Measurements from ENCODE around the gene SYT17. TPM values are rescaled to one million over a fixed set of nuclear protein-coding genes. Genes with fewer than 3 reads are reported as not detected.

Gene SYT17
- total RNA-seq, 1 experiment from 2014 or later = not detected

DNA sequence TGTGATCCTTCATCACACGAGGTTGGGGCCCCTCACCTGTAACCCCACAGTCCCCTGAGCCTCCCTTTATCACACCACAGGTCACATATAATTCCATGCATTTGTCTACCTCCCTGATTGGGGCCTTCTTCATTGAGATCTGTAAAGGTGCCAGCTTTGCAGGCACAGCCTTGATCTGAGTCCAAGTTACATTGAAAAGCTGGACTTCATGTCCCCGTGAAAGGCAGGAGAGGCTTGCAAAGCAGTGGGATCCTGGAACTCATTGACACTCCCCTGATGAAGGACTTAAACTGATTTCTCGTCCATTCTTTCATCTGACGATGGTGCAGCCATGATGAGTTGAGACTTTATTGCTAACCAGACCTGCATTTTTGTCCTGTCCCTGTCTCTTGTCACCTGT lies 3.8 kb upstream of the SYT17 start:
- H3K4me2 ChIP-seq (ENCODE audit: low read depth, low read length, poor library complexity, severe bottlenecking) = no peak overlapping the region
- no peak overlapping the region for H3K27ac ChIP-seq (ENCODE audit: low read length)

DNA sequence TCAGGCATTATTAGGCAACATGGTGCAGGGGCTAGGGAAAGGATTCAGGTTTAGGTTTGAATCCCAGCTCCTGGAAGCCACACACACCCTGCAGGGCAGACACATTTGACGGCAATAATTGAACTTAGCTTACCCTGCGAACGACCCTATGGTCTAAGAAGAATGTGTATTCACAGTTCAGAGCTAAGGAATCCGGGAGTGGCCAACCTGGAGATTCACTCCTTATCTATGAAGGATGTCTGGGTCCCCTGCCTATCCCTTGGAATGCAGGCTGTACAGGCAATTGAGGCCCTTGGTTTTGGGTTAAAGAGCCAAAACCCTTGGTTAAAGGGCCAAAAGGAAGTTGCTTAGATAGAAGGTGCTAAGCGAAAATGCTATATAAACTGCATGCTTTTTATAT lies 2.9 kb upstream of the SYT17 start:
- Histone ChIP-seq H3K9me2 (replicated peaks; ENCODE audit: insufficient read depth, low read length) (no peaks in the 10 kb centered on the region), H3K79me2 (ENCODE audit: low read length) (no peaks in the 10 kb centered on the region), H2AFZ (ENCODE audit: low read length) (no peak overlapping the region), H3K4me1 (ENCODE audit: low read length) (no peaks in the 10 kb centered on the region), H3K4me3 (ENCODE audit: low read length) (no peak overlapping the region), H3K27me3 (ENCODE audit: low read length) (no peaks in the 10 kb centered on the region), H4K20me1 (ENCODE audit: insufficient read depth, low read depth, low read length) (no peaks in the 10 kb centered on the region), H3K9me3 (ENCODE audit: low read length) (no peaks in the 10 kb centered on the region; the same call in 1 of the 2 replicates), H3K27ac (ENCODE audit: low read length) (no peak overlapping the region), H3K9ac (ENCODE audit: low read length) (no peak overlapping the region), H3K36me3 (ENCODE audit: insufficient read depth, low read length) (no peaks in the 10 kb centered on the region), H3K4me2 (ENCODE audit: low read depth, low read length, poor library complexity, severe bottlenecking) (no peak overlapping the region)
- no peak for DNase-seq

More for the DNA sequence above, 3.8 kb upstream of the SYT17 start:
- H2AFZ ChIP-seq (ENCODE audit: low read length) = no peak overlapping the region
- no peaks in the 10 kb centered on the region for H3K79me2 ChIP-seq (ENCODE audit: low read length)
- H3K9me3 ChIP-seq (ENCODE audit: low read length) = no peaks in the 10 kb centered on the region; the same call in 1 of the 2 replicates
- DNase-seq = no peak
- H3K4me1 ChIP-seq (ENCODE audit: low read length) = no peaks in the 10 kb centered on the region
- no peaks in the 10 kb centered on the region for H3K36me3 ChIP-seq (ENCODE audit: insufficient read depth, low read length)
- H3K9me2 ChIP-seq (replicated peaks; ENCODE audit: insufficient read depth, low read length) = no peaks in the 10 kb centered on the region
- H3K27me3 ChIP-seq (ENCODE audit: low read length) = no peaks in the 10 kb centered on the region
- H4K20me1 ChIP-seq (ENCODE audit: insufficient read depth, low read depth, low read length) = no peaks in the 10 kb centered on the region
- H3K9ac ChIP-seq (ENCODE audit: low read length) = no peak overlapping the region
- no peak overlapping the region for H3K4me3 ChIP-seq (ENCODE audit: low read length)

DNA sequence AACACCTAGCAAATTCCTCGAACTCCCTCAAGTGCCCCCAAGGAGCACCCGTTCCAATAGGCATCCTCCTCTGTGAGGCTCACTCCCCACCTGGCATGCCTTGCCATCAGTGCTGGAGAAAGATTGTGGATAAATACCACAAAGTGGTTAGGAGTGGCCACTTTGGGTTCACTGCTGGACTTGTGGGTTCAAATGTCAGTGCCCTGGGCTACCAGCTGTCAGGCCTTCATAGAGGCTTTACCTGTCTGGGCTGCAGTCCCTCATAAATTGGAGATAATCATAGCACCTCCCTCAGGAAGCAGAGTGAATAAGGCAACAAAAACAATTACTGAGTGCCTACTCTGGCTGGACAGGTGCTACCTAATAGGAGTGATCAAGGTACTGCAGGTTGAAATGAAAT lies 1.5 kb upstream of the SYT17 start:
- Histone ChIP-seq H4K20me1 (ENCODE audit: insufficient read depth, low read depth, low read length) (no peaks in the 10 kb centered on the region), H3K4me2 (ENCODE audit: low read depth, low read length, poor library complexity, severe bottlenecking) (no peak overlapping the region), H3K27me3 (ENCODE audit: low read length) (no peaks in the 10 kb centered on the region), H3K36me3 (ENCODE audit: insufficient read depth, low read length) (no peaks in the 10 kb centered on the region), H3K4me3 (ENCODE audit: low read length) (no peak overlapping the region), H3K9ac (ENCODE audit: low read length) (no peak overlapping the region), H3K9me3 (ENCODE audit: low read length) (no peaks in the 10 kb centered on the region; the same call in 1 of the 2 replicates), H3K27ac (ENCODE audit: low read length) (no peak overlapping the region), H3K9me2 (replicated peaks; ENCODE audit: insufficient read depth, low read length) (no peaks in the 10 kb centered on the region), H3K79me2 (ENCODE audit: low read length) (no peaks in the 10 kb centered on the region), H2AFZ (ENCODE audit: low read length) (no peak overlapping the region), H3K4me1 (ENCODE audit: low read length) (no peaks in the 10 kb centered on the region)
- no peak for DNase-seq

DNA sequence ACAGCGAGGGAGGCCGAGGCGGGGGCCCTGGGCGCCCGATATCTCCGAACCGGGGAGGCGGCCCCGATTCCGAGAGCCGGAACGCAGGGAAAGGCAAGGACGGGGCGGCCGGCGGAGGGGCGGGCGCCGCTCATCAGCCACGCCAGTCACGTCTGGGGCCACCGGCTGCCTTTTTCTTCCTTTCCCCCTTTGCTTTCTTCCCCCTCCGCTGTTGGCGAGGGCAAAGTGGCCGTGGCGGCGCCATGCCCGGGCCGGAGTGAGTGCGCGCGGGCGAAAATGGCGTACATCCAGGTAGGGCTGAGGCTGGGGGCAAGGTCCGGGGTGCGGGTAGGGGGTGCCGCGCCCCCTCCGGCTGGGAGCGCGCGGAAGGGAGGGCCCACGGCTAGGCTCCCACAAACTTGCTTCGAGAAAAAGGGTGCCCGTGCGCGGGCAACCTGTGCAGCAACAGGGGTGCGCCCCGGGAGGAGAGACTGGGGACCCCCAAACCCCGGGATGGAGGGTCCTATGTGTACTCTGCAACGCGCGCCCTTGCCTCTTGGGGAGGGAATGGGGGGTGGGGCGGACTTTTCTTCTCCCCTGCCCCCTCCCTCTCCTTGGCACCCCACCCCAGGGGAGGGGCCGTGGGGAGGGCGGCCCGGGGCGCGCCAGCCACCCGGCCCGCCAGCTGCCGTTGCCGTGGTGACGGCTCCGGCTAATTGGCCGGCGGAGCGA lies 486 bp downstream of the SYT17 start:
- H3K9ac ChIP-seq (ENCODE audit: low read length) = no peak overlapping the region
- H3K27ac ChIP-seq (ENCODE audit: low read length) = no peak overlapping the region
- no peaks in the 10 kb centered on the region for H3K9me2 ChIP-seq (replicated peaks; ENCODE audit: insufficient read depth, low read length)
- no peak overlapping the region for H2AFZ ChIP-seq (ENCODE audit: low read length)
- no peaks in the 10 kb centered on the region for H3K36me3 ChIP-seq (ENCODE audit: insufficient read depth, low read length)
- H4K20me1 ChIP-seq (ENCODE audit: insufficient read depth, low read depth, low read length) = no peaks in the 10 kb centered on the region
- H3K27me3 ChIP-seq (ENCODE audit: low read length) = no peaks in the 10 kb centered on the region
- no peak overlapping the region for H3K4me2 ChIP-seq (ENCODE audit: low read depth, low read length, poor library complexity, severe bottlenecking)
- H3K4me3 ChIP-seq (ENCODE audit: low read length) = no peak overlapping the region
- no peaks in the 10 kb centered on the region for H3K79me2 ChIP-seq (ENCODE audit: low read length)
- DNase-seq = no peak
- no peaks in the 10 kb centered on the region for H3K4me1 ChIP-seq (ENCODE audit: low read length)
- no peaks in the 10 kb centered on the region for H3K9me3 ChIP-seq (ENCODE audit: low read length)

- no peaks in the 10 kb centered on the region for H3K4me1 ChIP-seq (ENCODE audit: low read length)
- H4K20me1 ChIP-seq (ENCODE audit: insufficient read depth, low read depth, low read length) = no peaks in the 10 kb centered on the region
- no peak overlapping the region for H3K27ac ChIP-seq (ENCODE audit: low read length)
- no peaks in the 10 kb centered on the region for H3K9me3 ChIP-seq (ENCODE audit: low read length)
- no peak overlapping the region for H3K4me2 ChIP-seq (ENCODE audit: low read depth, low read length, poor library complexity, severe bottlenecking)
- H3K9me2 ChIP-seq (replicated peaks; ENCODE audit: insufficient read depth, low read length) = no peaks in the 10 kb centered on the region
- H3K4me3 ChIP-seq (ENCODE audit: low read length) = no peak overlapping the region
- no peaks in the 10 kb centered on the region for H3K36me3 ChIP-seq (ENCODE audit: insufficient read depth, low read length)
- H3K9ac ChIP-seq (ENCODE audit: low read length) = no peak overlapping the region
- no peak for DNase-seq
- no peaks in the 10 kb centered on the region for H3K27me3 ChIP-seq (ENCODE audit: low read length)
- no peak overlapping the region for H2AFZ ChIP-seq (ENCODE audit: low read length)
- no peaks in the 10 kb centered on the region for H3K79me2 ChIP-seq (ENCODE audit: low read length)
Observed at GRCh38 chr16:19169082-19169639, 1.1 kb downstream of the SYT17 start.

DNA sequence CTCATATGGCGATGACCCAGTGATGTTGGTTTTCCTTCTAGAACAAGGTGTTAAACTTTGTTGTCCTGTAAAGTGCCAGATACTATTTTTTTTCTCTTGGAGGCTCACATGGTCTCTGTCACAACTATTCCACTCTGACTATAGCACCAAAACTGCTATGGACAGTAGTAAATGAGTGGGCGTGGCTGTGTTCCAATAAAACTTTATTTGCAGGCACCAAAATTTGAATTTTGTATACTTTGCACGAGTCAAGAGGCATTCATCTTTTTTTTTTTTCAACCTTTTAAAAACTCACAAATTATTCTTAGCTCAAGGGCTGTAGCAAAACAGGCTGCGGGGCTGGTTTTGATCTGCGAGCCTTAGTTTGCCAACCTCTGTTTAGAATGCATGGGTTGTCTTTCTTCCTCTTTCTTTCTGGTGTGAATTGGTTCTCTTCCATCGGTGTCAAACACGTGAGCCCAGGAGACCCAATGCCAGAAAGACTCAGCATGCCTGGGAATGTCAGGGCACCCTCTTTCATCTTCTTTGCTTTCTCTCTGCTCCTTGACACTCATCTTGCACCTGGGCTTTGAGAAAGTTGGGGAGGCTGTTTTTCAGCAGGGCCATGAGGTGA lies 2.1 kb downstream of the SYT17 start:
- H4K20me1 ChIP-seq (ENCODE audit: insufficient read depth, low read depth, low read length) = no peaks in the 10 kb centered on the region
- H3K79me2 ChIP-seq (ENCODE audit: low read length) = no peaks in the 10 kb centered on the region
- H3K9ac ChIP-seq (ENCODE audit: low read length) = no peak overlapping the region
- no peaks in the 10 kb centered on the region for H3K9me2 ChIP-seq (replicated peaks; ENCODE audit: insufficient read depth, low read length)
- no peaks in the 10 kb centered on the region for H3K36me3 ChIP-seq (ENCODE audit: insufficient read depth, low read length)
- no peak for DNase-seq
- no peaks in the 10 kb centered on the region for H3K27me3 ChIP-seq (ENCODE audit: low read length)
- H3K9me3 ChIP-seq (ENCODE audit: low read length) = no peaks in the 10 kb centered on the region
- no peak overlapping the region for H3K27ac ChIP-seq (ENCODE audit: low read length)
- no peaks in the 10 kb centered on the region for H3K4me1 ChIP-seq (ENCODE audit: low read length)
- H2AFZ ChIP-seq (ENCODE audit: low read length) = no peak overlapping the region
- no peak overlapping the region for H3K4me2 ChIP-seq (ENCODE audit: low read depth, low read length, poor library complexity, severe bottlenecking)
- H3K4me3 ChIP-seq (ENCODE audit: low read length) = no peak overlapping the region

DNA sequence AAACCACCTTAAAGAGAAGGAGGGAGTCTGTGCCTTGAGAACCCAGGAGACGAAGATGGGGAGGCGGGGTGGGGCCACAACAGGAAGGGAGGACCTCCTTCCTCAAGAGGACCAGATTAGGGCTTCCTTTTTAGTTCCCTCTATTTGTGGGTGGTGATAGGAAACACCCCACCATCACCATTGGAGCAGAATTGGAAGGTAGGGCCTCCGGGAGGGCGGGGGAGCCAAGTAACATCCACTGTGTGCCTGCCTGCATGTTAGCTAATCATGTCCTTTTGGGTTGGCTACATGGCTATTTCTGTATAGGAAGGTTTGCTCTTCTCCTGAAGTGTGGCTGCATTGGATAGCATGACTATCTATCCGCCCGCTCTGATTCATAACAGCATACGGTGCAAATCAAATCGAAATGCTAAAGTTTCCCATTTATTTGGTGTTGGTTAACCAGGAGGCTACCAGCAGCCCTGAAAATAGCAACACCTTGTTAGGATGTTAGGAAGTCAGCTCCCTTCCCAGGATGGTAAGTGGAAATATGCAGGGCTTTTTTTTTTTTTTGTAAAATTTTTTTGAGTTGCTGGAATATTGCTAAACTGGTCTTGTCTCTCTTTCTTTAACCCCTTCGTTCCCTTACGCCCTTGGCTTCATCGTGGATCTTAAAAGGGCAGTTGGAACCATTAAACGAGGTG lies 4.2 kb downstream of the SYT17 start:
- no peaks in the 10 kb centered on the region for H3K9me3 ChIP-seq (ENCODE audit: low read length)
- H3K27me3 ChIP-seq (ENCODE audit: low read length) = no peaks in the 10 kb centered on the region
- H3K9me2 ChIP-seq (replicated peaks; ENCODE audit: insufficient read depth, low read length) = no peaks in the 10 kb centered on the region
- H3K79me2 ChIP-seq (ENCODE audit: low read length) = no peaks in the 10 kb centered on the region
- no peak overlapping the region for H3K4me3 ChIP-seq (ENCODE audit: low read length)
- no peak for DNase-seq
- H3K9ac ChIP-seq (ENCODE audit: low read length) = no peak overlapping the region
- no peak overlapping the region for H3K27ac ChIP-seq (ENCODE audit: low read length)
- no peak overlapping the region for H2AFZ ChIP-seq (ENCODE audit: low read length)
- H3K4me1 ChIP-seq (ENCODE audit: low read length) = no peaks in the 10 kb centered on the region
- H3K36me3 ChIP-seq (ENCODE audit: insufficient read depth, low read length) = no peaks in the 10 kb centered on the region
- H4K20me1 ChIP-seq (ENCODE audit: insufficient read depth, low read depth, low read length) = no peaks in the 10 kb centered on the region
- no peak overlapping the region for H3K4me2 ChIP-seq (ENCODE audit: low read depth, low read length, poor library complexity, severe bottlenecking)

DNA sequence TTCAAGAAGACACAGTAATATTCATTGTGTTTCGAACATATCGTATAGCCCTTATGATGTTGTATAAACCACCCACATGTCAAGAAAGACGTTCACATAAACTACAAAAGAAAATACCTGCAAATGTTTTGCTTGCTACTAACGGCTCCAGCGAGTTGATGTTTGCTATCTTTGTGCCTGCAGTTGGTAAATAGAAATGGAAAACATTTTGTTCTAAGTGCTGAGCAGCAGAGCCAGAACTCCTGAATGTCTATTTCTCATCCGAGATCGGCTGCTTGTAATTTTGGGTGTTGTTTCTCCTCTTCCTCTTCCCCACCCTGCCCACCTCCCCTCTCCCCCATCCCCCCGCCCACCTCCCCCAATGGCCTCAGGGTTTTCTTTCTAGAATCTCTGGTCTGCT lies 5.0 kb downstream of the SYT17 start:
- Histone ChIP-seq H3K36me3 (ENCODE audit: insufficient read depth, low read length) (no peaks in the 10 kb centered on the region), H3K79me2 (ENCODE audit: low read length) (no peaks in the 10 kb centered on the region), H3K9me2 (replicated peaks; ENCODE audit: insufficient read depth, low read length) (no peaks in the 10 kb centered on the region), H3K4me2 (ENCODE audit: low read depth, low read length, poor library complexity, severe bottlenecking) (no peak overlapping the region), H3K9ac (ENCODE audit: low read length) (no peak overlapping the region), H2AFZ (ENCODE audit: low read length) (no peak overlapping the region), H3K4me3 (ENCODE audit: low read length) (no peak overlapping the region), H3K27ac (ENCODE audit: low read length) (no peak overlapping the region), H4K20me1 (ENCODE audit: insufficient read depth, low read depth, low read length) (no peaks in the 10 kb centered on the region), H3K9me3 (ENCODE audit: low read length) (no peaks in the 10 kb centered on the region), H3K27me3 (ENCODE audit: low read length) (no peaks in the 10 kb centered on the region), H3K4me1 (ENCODE audit: low read length) (no peaks in the 10 kb centered on the region)
- DNase-seq = no peak
